NCI-H510A (cell line): ENCODE results near the gene KCTD17.

Source experiments
- DNase-seq: peaks from one replicate; lab custom pipeline; 2025; lab: John Stamatoyannopoulos, UW

The KCTD17 gene

GRCh38 chr22:37103656-37104452 is 52.3 kb downstream of the KCTD17 start:
- DNase-seq = no peak

DNA sequence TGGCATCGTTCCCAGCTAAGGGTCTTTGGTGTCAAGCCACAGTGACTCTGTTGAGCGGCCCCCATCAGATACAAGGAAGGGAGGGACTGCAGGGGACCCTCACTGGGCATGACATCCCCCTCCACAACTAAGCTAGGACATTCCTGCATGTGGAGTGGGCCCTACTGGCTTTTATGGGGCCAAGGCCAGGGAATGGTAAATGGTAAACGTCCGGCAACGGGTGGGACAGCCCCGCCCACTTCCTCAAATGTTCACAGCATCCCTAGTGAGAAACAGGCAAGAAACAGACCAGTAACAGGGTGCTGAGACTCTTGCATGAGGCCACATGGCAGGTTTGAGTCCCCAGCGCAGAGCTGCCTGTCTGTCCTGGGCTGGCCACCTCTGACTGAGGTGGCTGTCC is 53.6 kb downstream of the KCTD17 start:
- DNase-seq = no peak

DNA sequence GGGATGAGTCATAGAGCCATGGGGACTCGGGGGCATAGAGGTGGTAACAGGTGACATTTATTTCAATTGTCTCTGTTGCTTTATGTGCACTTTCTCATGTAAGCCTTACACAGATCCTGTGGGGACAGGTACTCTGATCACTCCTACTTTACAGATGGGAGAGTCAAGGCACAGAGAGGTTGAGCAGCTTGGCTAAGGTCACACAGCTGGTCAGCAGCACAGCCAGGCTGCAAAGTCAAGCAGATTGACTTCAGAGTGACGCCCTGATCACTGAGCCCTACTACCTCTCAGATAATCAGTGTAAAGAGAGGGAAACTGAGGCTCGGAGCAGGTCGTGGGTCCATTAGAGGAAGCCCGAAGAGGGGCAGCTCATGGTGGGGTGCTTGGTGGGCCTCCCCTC is 54.4 kb downstream of the KCTD17 start:
- no peak for DNase-seq

DNA sequence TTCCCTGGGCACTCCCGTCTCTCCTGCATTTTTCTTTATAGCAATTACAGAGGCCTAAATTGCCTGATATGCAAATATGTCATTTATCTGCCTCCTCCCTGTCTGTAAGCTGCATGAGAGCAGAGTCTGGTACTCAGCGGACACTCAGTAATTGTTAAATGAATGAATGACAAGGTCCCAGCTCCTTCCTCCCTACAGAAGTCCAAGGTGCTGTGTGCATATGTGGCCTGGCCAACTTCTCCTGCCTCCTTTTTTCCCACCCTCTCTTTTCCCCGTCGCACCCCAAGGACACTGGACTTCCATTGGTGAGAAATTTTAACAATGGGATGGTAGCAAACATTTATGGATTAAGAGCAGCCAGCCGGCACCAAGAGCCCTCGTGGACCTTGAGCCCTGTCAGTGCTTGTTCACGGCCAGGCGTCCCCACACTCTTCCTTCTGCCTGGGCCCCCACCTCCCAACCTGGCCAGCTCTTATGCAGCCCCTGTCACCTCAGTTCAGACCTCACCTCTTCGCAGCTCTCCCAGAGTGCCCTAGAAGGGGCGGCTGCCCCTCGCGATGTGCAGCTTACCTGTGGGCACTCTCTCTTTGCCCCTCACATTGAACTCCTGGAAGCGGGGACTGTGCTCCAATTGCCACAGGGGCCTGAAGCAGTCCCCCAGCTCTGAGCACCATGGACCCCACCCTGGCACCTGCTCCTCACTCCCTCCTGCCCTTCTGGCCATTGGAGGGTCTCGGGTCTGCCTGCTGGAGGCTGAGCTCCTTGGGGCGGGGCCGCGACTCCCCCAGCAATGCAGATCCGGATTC is 56.5 kb downstream of the KCTD17 start:
- DNase-seq = no peak

DNA sequence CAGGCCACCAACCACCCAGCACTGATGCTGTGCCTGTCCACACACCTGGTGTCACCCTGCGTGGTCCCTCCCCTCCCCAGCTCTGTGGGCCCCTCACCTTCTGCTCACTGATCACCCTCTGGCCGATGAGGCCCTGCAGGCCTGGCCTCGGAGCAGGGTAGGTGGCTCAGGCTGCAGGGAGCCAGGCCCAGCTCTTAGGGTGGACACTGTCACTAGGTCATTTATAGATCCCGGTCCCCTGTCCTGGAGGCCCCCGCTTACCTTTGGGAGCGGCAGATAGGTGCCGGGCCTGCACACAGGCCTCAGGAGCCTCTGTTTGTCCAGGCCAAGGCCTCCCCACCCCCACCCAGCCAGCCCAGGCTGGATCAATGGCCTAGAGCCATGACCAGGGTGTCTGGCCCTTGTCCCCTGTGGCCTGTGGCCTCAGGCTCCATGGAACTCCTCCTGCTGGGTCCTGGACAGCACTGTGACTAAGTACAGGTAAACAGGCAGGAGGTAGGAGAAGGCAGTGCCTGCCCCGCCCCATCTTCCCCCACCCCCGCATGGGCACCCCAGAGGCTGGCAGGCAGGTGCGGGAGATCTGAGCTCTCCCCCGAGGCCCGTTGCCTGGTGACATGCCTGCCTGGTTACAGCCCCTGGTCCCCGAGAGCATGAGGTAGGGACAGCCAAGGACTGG is 57.8 kb downstream of the KCTD17 start, which contains the start of gene TMPRSS6:
Gene TMPRSS6, minus strand, starts transcription at position 472 of the 676 bp plus-strand sequence. CDS start 6,296 bp downstream, outside the sequence.
- no peak for DNase-seq

GRCh38 chr22:37111156-37111717 is 59.7 kb downstream of the KCTD17 start:
- no peak for DNase-seq

- DNase-seq = no peak
Observed at GRCh38 chr22:37112084-37112728, 60.7 kb downstream of the KCTD17 start.
